OCI-LY7 (cell line): Measurements from ENCODE around the gene ANKRD11. TPM values are rescaled to one million over a fixed set of nuclear protein-coding genes. Genes with fewer than 3 reads are reported as not detected.

Experiments used
- BruUV-seq: library from RNA; stranded (reverse); fragments of 400-500 nt; replicated peaks from 2 replicates; lab custom pipeline; 2021; lab: Mats Ljungman, UMichigan
- CTCF ChIA-PET: fragments of 300-600 bp; sonication (Branson Sonifier 250); formaldehyde crosslinking; loops from one replicate; lab custom pipeline; 2022; ENCODE audit warnings: antibody characterized with exemption; ENCODE audit not compliant: unreplicated experiment; lab: Charles Lee
- POLR2A ChIA-PET: fragments of 300-600 bp; sonication (Branson Sonifier 250); formaldehyde crosslinking; loops from one replicate; lab custom pipeline; 2022; ENCODE audit warnings: antibody characterized with exemption; lab: Charles Lee
- DNase-seq: peaks from one replicate; pipeline ENCODE4 v3.0.0-alpha.2; 2015; ENCODE audit warnings: low spot score
- H2AFZ ChIP-seq: fragments of 200-600 bp; sonication (generic), shearing (Covaris generic); 2 replicates; pipeline ENCODE4 v1.6.1; 2014; ENCODE audit warnings: mild to moderate bottlenecking, antibody characterized with exemption, low read length, moderate library complexity
- H3K27ac ChIP-seq: fragments of 200-600 bp; sonication (generic); 2 replicates; pipeline ENCODE4 v1.5.1; 2014; ENCODE audit warnings: mixed run types, low read depth, mild to moderate bottlenecking, moderate library complexity, low read length, inconsistent platforms; ENCODE audit not compliant: poor library complexity, severe bottlenecking
- H3K36me3 ChIP-seq: fragments of 200-600 bp; sonication (generic); 2 replicates; pipeline ENCODE4 v1.6.1; 2014; ENCODE audit warnings: mild to moderate bottlenecking, antibody characterized with exemption, low read length, moderate library complexity, mixed read lengths; ENCODE audit not compliant: insufficient read depth
- H3K4me1 ChIP-seq: fragments of 200-600 bp; sonication (generic); 2 replicates; pipeline ENCODE4 v1.5.1; 2014; ENCODE audit warnings: mild to moderate bottlenecking, low read length; ENCODE audit not compliant: insufficient read depth, poor library complexity, severe bottlenecking
- H3K4me2 ChIP-seq: fragments of 200-600 bp; sonication (generic); 2 replicates; pipeline ENCODE4 v1.6.1; 2014; ENCODE audit warnings: mild to moderate bottlenecking, low read length
- H3K4me3 ChIP-seq: fragments of 200-600 bp; sonication (generic); 2 replicates; pipeline ENCODE4 v1.5.1; 2014; ENCODE audit warnings: mild to moderate bottlenecking, low read depth, low read length; ENCODE audit not compliant: poor library complexity, severe bottlenecking
- H3K79me2 ChIP-seq: fragments of 200-600 bp; sonication (generic); 2 replicates; pipeline ENCODE4 v1.6.1; 2016; ENCODE audit warnings: low read depth, mild to moderate bottlenecking, low read length, moderate library complexity, mixed read lengths; ENCODE audit not compliant: insufficient read depth
- H3K9me2 ChIP-seq: fragments of 200-600 bp; sonication (generic); 2 replicates; pipeline ENCODE4 v1.6.1; 2016; ENCODE audit warnings: mild to moderate bottlenecking, low read length, mixed read lengths; ENCODE audit not compliant: insufficient read depth
- H3K9me3 ChIP-seq: fragments of 200-600 bp; sonication (generic); 2 replicates; pipeline ENCODE4 v1.6.1; 2014; ENCODE audit warnings: mild to moderate bottlenecking, mixed run types, low read length, mixed read lengths
- H4K20me1 ChIP-seq: fragments of 200-600 bp; sonication (generic); 2 replicates; pipeline ENCODE4 v1.6.1; 2014; ENCODE audit warnings: mild to moderate bottlenecking, antibody characterized with exemption, low read length, moderate library complexity, mixed read lengths; ENCODE audit not compliant: insufficient read depth
- CTCF ChIP-seq: fragments of 200-600 bp; sonication (generic); conservative IDR thresholded peaks from 2 replicates; pipeline ENCODE4 v1.5.1; 2014; ENCODE audit warnings: mild to moderate bottlenecking, antibody characterized with exemption, low read length, moderate library complexity, mixed read lengths
- EZH2phosphoT487 ChIP-seq: fragments of 200-600 bp; sonication (generic); IDR thresholded peaks from 2 replicates; pipeline ENCODE4 v1.6.1; 2018; ENCODE audit warnings: low read depth, borderline replicate concordance, mild to moderate bottlenecking, mixed run types, antibody characterized with exemption, low read length, moderate library complexity, mixed read lengths
- intact Hi-C: fragments of 100-400 bp; cut with micrococcal nuclease; formaldehyde crosslinking; loops from one replicate; pipeline ENCODE4 v1.10.0; 2022; ENCODE audit not compliant: unreplicated experiment
- total RNA-seq, 2 experiments: library from RNA; depleted of rRNA in 1 of 2; stranded (reverse); fragments of >200 nt in 1 of 2; shearing (Covaris generic) in 1 of 2; gene quantifications; 2 replicates each; pipeline ENCODE4 v1.2.3, GENCODE V29; 2014 to 2022

Gene ANKRD11
- total RNA-seq, 2 experiments from 2014 or later = 89.1 to 251 TPM

GRCh38 chr16:89290472-89290871 is 199.9 kb downstream of the ANKRD11 start:
- POLR2A ChIA-PET = no interaction called here
- no peak overlapping the region for H3K27ac ChIP-seq
- H3K36me3 ChIP-seq = peaks cover 49% of the 10 kb centered on the region
- TF ChIP-seq EZH2phosphoT487 (no peak), CTCF (no peak)
- BruUV-seq = no TSS peak
- no peak overlapping the region for H3K4me3 ChIP-seq
- no peak for DNase-seq
- no peak overlapping the region for H2AFZ ChIP-seq
- H3K4me1 ChIP-seq = no peaks in the 10 kb centered on the region
- intact Hi-C loops = no loop called here
- no peaks in the 10 kb centered on the region for H3K9me3 ChIP-seq
- H3K9me2 ChIP-seq = no peaks in the 10 kb centered on the region
- H4K20me1 ChIP-seq = no peaks in the 10 kb centered on the region
- no peaks in the 10 kb centered on the region for H3K79me2 ChIP-seq
- no peak overlapping the region for H3K4me2 ChIP-seq
- CTCF ChIA-PET = no interaction called here

GRCh38 chr16:89289428-89290395 is 200.6 kb downstream of the ANKRD11 start:
- Histone ChIP-seq H3K79me2 (no peaks in the 10 kb centered on the region), H3K36me3 (peaks cover 57% of the 10 kb centered on the region), H3K4me3 (no peak overlapping the region), H3K4me2 (no peak overlapping the region), H3K9me2 (no peaks in the 10 kb centered on the region), H3K4me1 (no peaks in the 10 kb centered on the region), H2AFZ (no peak overlapping the region), H4K20me1 (no peaks in the 10 kb centered on the region), H3K27ac (no peak overlapping the region), H3K9me3 (no peaks in the 10 kb centered on the region)
- peak; percentile 75 for DNase-seq
- ChIA-PET POLR2A (no interaction called here), CTCF (no interaction called here)
- TF ChIP-seq CTCF (peak; percentile 91), EZH2phosphoT487 (no peak)
- intact Hi-C loops = loop anchor here (2.0 kb wide), 1 partner anchor 43 kb away; no protein-coding TSS in a partner anchor
- BruUV-seq = no TSS peak

- Histone ChIP-seq H3K4me3 (no peak overlapping the region), H3K27ac (no peak overlapping the region), H4K20me1 (no peaks in the 10 kb centered on the region), H3K4me2 (no peak overlapping the region), H3K9me2 (no peaks in the 10 kb centered on the region), H2AFZ (no peak overlapping the region), H3K79me2 (no peaks in the 10 kb centered on the region), H3K36me3 (peaks cover 64% of the 10 kb centered on the region), H3K9me3 (no peaks in the 10 kb centered on the region), H3K4me1 (no peaks in the 10 kb centered on the region)
- TF ChIP-seq EZH2phosphoT487 = no peak
- TF ChIP-seq CTCF = no peak
- intact Hi-C loops = loop anchor here (2.0 kb wide), 1 partner anchor 42 kb away; no protein-coding TSS in a partner anchor
- BruUV-seq = no TSS peak
- DNase-seq = no peak
- ChIA-PET POLR2A (no interaction called here), CTCF (no interaction called here)
Observed at GRCh38 chr16:89288966-89289365, 201.4 kb downstream of the ANKRD11 start.
